ENCODE measurements around the gene TCTN1. TPM values are rescaled to one million over a fixed set of nuclear protein-coding genes. Genes with fewer than 3 reads are reported as not detected.

Gene TCTN1
- total RNA-seq, 1 experiment from 2014 or later = 11.1 TPM

DNA sequence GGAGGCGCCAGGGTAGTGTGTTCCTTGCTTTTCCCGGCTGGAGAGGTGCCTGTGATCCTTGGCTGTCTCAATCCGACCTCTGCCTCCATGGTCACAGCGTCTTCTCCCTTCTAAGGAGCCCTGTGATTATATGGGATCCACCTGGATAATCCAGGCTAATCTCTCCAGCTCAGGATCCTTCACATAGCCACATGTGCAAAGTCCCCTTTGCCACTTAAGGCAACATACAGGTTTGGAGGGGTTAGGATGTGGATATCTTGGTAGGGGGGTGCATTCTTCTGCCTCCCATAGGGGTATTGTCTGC lies 76.2 kb downstream of the TCTN1 start:
- Histone ChIP-seq H2BK15ac (ENCODE audit: low read depth, low read length) (no peak overlapping the region), H2BK5ac (ENCODE audit: insufficient read length, low read length) (no peak overlapping the region), H4K91ac (ENCODE audit: insufficient read length, low read depth, low read length) (no peak overlapping the region), H3K79me2 (ENCODE audit: insufficient read depth, low read length) (no peaks in the 10 kb centered on the region), H2BK20ac (ENCODE audit: low read depth, low read length, poor library complexity, severe bottlenecking) (no peak overlapping the region), H3K23me2 (ENCODE audit: insufficient read length, low read depth, low read length, poor library complexity, severe bottlenecking) (peaks cover 9% of the 10 kb centered on the region), H4K8ac (replicated peaks; ENCODE audit: insufficient read length, low read depth, low read length) (no peak overlapping the region), H3K4ac (ENCODE audit: low read depth, low read length) (no peak overlapping the region), H3K18ac (ENCODE audit: insufficient read length, low read depth, low read length) (no peak overlapping the region), H3K14ac (ENCODE audit: insufficient read depth, low read length) (0 out of 2 replicates have a peak overlapping the region, but pooled peaks have one; percentile 9), H3K27me3 (ENCODE audit: insufficient read depth, low read length) (peaks cover 4% of the 10 kb centered on the region; the same call in 1 of the 2 replicates), H3T11ph (ENCODE audit: low read length) (no peak overlapping the region), H3K9ac (ENCODE audit: extremely low read depth, insufficient read length, low read length) (no peak overlapping the region), H3K27ac (ENCODE audit: insufficient read length, low read depth, low read length) (no peak overlapping the region), H3K79me1 (ENCODE audit: insufficient read depth, low read depth, low read length, poor library complexity, severe bottlenecking) (no peaks in the 10 kb centered on the region), H4K20me1 (ENCODE audit: control insufficient read depth, insufficient read depth, insufficient read length) (no peaks in the 10 kb centered on the region), H3K23ac (ENCODE audit: insufficient read length, low read depth, low read length) (no peak overlapping the region), H3K4me2 (ENCODE audit: insufficient read depth, insufficient read length, low read length) (peak overlapping the region; percentile 22), H3K56ac (ENCODE audit: insufficient read length, low read depth, low read length) (no peak overlapping the region), H2BK120ac (ENCODE audit: low read depth, low read length, poor library complexity, severe bottlenecking) (no peak overlapping the region), H2BK12ac (ENCODE audit: insufficient read length, low read depth, low read length) (no peak overlapping the region), H2AK5ac (ENCODE audit: insufficient read length, low read length) (no peak overlapping the region), H3K9me3 (ENCODE audit: control insufficient read depth, low read depth, low read length) (no peaks in the 10 kb centered on the region), H2AFZ (ENCODE audit: low read length) (no peak overlapping the region), H4K5ac (ENCODE audit: insufficient read length, low read depth, low read length) (no peak overlapping the region), H3K4me1 (ENCODE audit: insufficient read depth, low read length) (no peaks in the 10 kb centered on the region)
- peaks cover 31% of the 10 kb centered on the region for H3K27me3 Mint-ChIP-seq (ENCODE audit: low read depth)
- H3K27ac Mint-ChIP-seq = no peak overlapping the region; a peak in 2 of 7 replicates
- H3K4me3 Mint-ChIP-seq = peak overlapping the region; percentile 79 to 88; a peak in 3 of 5 replicates
- TF ChIP-seq, protein P1, sequence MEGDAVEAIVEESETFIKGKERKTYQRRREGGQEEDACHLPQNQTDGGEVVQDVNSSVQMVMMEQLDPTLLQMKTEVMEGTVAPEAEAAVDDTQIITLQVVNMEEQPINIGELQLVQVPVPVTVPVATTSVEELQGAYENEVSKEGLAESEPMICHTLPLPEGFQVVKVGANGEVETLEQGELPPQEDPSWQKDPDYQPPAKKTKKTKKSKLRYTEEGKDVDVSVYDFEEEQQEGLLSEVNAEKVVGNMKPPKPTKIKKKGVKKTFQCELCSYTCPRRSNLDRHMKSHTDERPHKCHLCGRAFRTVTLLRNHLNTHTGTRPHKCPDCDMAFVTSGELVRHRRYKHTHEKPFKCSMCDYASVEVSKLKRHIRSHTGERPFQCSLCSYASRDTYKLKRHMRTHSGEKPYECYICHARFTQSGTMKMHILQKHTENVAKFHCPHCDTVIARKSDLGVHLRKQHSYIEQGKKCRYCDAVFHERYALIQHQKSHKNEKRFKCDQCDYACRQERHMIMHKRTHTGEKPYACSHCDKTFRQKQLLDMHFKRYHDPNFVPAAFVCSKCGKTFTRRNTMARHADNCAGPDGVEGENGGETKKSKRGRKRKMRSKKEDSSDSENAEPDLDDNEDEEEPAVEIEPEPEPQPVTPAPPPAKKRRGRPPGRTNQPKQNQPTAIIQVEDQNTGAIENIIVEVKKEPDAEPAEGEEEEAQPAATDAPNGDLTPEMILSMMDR (conservative IDR thresholded peaks at IDR 0.05) = no peak
- peaks cover 10 to 26% of the 10 kb centered on the region in 2 experiments for H3K4me1 Mint-ChIP-seq
- H3K36me3 Mint-ChIP-seq (ENCODE audit: insufficient read depth in 1 of 3, low read depth in 3 of 3) = peaks cover 0 to 6% (median 0%) of the 10 kb centered on the region in 3 experiments; a peak in 5 of 7 replicates
- WGBS (ENCODE audit: extremely low coverage, insufficient read length, low lambda C conversion rate) = no CpG with 5 or more reads among the region's 4 CpGs
- H3K9me3 Mint-ChIP-seq = peaks cover 0 to 4% of the 10 kb centered on the region in 2 experiments; a peak in 2 of 5 replicates
- DNase-seq = no peak

All from H9 (cell line).